Retinal pigment epithelial cell (primary cell): ENCODE results near the gene KCNQ1.

Source experiments
- DNase-seq: peaks from one replicate; pipeline ENCODE4 v3.0.0-alpha.2; 2010; ENCODE audit warnings: low read depth
- H3K4me3 ChIP-seq: 2 replicates; pipeline ENCODE4 v1.5.1; 2011; ENCODE audit warnings: mild to moderate bottlenecking, low read length, control low read depth, moderate library complexity
- TF ChIP-seq, protein P1 (sequence below): conservative IDR thresholded peaks from 2 replicates; pipeline ENCODE4 v1.5.1; 2011; ENCODE audit warnings: low read depth, low read length, control low read depth, inconsistent platforms

Gene KCNQ1

GRCh38 chr11:2721210-2721916, 276.6 kb downstream of the KCNQ1 start:
- H3K4me3 ChIP-seq, result no peak overlapping the region

GRCh38 chr11:2722955-2723354, 278.1 kb downstream of the KCNQ1 start:
- TF ChIP-seq, protein P1, sequence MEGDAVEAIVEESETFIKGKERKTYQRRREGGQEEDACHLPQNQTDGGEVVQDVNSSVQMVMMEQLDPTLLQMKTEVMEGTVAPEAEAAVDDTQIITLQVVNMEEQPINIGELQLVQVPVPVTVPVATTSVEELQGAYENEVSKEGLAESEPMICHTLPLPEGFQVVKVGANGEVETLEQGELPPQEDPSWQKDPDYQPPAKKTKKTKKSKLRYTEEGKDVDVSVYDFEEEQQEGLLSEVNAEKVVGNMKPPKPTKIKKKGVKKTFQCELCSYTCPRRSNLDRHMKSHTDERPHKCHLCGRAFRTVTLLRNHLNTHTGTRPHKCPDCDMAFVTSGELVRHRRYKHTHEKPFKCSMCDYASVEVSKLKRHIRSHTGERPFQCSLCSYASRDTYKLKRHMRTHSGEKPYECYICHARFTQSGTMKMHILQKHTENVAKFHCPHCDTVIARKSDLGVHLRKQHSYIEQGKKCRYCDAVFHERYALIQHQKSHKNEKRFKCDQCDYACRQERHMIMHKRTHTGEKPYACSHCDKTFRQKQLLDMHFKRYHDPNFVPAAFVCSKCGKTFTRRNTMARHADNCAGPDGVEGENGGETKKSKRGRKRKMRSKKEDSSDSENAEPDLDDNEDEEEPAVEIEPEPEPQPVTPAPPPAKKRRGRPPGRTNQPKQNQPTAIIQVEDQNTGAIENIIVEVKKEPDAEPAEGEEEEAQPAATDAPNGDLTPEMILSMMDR, result no peak
- no peak overlapping the region for H3K4me3 ChIP-seq
- no peak for DNase-seq

More at GRCh38 chr11:2721210-2721916, 276.6 kb downstream of the KCNQ1 start:
- peak; percentile 77 for DNase-seq
- TF ChIP-seq, protein P1, result no peak

DNA sequence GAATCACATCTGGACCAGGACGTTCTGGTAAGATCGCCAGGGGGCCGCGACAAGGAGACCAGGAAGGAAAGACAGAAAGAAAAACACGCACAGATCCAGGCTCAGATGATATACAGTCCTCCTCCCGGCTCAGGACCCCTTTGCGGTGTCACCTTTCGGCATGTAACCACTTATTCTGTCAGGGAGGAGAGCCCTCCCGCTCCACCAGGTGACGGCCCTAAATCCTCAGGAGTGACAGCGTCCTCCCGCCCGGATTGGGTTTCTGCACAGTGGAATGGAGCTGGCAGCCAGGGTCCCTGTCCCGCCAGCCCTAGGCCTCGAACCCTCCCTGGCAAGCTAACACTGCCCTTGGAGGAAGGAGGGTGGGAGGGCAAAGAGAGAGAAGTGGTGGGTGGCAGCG, 279.3 kb downstream of the KCNQ1 start:
- no peak for DNase-seq
- no peak overlapping the region for H3K4me3 ChIP-seq
- TF ChIP-seq, protein P1, result no peak

DNA sequence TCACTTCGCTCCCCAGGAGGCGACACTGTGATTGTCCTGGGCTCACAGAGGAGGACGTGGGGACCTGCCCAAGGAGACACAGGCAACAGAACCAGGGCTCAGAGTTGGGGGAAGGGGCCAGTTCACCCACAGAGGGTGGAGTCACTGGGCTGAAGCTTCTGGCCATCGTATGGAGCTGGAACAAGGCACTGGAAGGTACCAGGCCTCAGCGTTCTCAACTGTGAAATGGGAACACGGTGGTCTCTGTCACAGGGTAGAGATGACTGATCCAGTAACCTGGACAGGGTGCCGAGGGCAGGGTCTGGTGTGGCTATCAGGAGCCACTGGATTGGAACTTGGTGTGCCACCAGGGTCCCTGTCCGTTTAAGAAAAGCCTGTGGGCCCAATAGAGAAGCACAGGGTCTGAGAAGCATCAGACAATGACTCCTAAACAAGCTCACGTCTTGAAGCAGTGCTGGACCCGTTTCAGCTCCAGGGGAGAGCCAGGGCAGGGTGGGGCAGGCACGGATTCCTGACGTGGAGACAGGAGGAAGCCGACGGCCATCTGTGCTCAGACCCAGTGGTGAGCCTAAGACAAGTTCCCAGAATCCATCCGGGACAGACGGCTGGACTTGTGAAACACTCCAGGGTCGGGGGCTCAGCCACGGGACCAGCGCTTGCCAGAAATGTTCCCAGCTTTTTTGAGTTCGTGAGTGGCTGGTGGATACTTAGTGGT, 280.0 kb downstream of the KCNQ1 start:
- DNase-seq, result no peak
- no peak overlapping the region for H3K4me3 ChIP-seq
- TF ChIP-seq, protein P1, result no peak

DNA sequence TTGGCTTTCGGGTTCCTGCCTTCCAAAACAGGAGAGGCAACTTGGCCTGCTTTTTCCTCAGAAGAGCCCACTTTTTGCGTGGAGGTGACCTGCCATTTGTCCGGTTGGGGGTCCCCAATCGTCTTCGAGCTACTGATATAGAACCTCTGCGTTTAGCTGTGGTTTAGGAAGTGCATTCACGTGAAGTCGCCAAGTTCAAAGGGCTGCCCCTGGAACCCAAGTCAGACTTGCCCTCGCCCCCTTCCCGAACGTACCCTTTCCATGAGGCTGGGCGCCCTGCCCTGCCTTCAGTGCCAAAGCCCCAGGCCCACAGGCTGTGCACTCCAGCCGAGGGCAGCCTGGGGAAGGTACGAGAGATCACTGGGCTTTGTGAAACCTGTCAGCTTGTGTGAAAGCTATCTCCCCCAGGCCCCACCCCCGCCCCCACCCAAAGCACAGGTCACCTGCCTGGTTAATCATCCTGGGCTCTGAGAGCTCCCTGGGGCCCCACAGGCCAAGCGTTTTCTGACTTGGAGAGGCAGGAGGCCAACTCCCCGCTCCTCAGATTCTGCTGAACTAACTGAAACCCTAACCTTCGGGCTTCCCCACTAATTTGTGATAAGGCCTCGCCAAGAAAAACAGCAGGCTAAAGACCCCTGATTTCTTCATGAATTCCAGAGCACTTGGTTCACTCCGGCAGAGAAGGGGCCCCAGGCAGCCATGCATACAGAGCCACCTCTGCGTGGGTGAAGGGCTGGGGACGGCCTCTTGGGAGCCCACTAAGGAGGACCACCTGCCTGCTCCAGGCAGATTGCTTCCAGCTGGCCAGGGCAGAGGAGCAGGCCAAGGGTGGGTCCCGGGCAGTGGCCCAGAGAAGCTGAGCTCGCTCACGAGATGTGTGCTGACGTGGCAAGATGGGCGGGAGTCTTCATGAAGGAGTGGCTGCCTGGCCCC, 280.8 kb downstream of the KCNQ1 start:
- TF ChIP-seq, protein P1, result no peak
- H3K4me3 ChIP-seq, result no peak overlapping the region
- peak; percentile 74 for DNase-seq

DNA sequence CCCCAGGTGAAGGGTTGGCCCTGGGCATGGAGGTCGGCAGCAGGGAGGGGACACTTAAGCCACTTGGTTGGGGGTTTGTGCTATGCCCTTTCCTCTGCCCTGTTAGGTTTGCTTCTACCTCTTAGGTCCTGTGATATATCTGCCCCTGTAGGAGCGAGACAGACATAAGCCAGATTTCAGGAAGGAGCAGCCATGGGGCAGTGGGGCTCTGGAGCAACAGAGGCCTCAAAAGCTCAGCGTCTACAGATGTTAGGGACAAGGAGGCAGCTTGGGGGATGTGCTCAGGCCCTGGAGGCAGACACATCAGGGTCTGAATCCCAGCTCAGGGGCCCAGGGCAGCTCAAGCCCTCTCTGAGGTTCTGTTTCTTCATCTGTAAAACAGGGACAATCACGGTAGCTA, 282.2 kb downstream of the KCNQ1 start:
- H3K4me3 ChIP-seq, result no peak overlapping the region
- DNase-seq, result no peak
- TF ChIP-seq, protein P1, result no peak
